ENCODE results near the gene MAST3.

DNA sequence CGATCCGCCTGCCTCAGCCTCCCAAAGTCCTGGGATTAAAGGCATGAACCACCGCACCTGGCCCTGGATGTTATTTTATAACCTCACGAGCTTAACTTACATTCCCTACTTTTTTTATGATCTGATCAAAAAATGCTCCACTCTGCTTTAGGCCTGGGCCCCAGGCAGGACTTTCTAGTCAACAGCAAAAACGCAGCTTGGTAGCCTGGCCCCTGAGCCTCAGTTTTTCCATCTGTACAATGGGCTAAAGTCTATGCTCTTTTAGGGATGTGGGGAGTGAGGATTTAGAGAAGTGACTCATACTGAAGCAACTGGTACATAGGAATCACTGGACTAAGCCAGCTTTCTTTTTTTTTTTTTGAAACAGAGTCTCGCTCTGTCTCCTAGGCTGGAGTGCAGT, 43.5 kb downstream of the MAST3 start:
- TF ChIP-seq, protein P1, sequence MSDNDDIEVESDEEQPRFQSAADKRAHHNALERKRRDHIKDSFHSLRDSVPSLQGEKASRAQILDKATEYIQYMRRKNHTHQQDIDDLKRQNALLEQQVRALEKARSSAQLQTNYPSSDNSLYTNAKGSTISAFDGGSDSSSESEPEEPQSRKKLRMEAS (IDR thresholded peaks at IDR 0.05), result no peak
- TF ChIP-seq, protein P2, sequence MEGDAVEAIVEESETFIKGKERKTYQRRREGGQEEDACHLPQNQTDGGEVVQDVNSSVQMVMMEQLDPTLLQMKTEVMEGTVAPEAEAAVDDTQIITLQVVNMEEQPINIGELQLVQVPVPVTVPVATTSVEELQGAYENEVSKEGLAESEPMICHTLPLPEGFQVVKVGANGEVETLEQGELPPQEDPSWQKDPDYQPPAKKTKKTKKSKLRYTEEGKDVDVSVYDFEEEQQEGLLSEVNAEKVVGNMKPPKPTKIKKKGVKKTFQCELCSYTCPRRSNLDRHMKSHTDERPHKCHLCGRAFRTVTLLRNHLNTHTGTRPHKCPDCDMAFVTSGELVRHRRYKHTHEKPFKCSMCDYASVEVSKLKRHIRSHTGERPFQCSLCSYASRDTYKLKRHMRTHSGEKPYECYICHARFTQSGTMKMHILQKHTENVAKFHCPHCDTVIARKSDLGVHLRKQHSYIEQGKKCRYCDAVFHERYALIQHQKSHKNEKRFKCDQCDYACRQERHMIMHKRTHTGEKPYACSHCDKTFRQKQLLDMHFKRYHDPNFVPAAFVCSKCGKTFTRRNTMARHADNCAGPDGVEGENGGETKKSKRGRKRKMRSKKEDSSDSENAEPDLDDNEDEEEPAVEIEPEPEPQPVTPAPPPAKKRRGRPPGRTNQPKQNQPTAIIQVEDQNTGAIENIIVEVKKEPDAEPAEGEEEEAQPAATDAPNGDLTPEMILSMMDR (IDR thresholded peaks at IDR 0.05; ENCODE audit: low read depth, low read length, missing input control), result no peak
- TF ChIP-seq YY1 (IDR thresholded peaks at IDR 0.05) (no peak), GABPA (IDR thresholded peaks at IDR 0.05 in 1 of 2, conservative IDR thresholded peaks at IDR 0.05 in 1 of 2) (no peak), RAD21 (IDR thresholded peaks at IDR 0.05) (no peak), SP1 (IDR thresholded peaks at IDR 0.05) (no peak), JUND (IDR thresholded peaks at IDR 0.05) (no peak)
- TF ChIP-seq, protein P3, sequence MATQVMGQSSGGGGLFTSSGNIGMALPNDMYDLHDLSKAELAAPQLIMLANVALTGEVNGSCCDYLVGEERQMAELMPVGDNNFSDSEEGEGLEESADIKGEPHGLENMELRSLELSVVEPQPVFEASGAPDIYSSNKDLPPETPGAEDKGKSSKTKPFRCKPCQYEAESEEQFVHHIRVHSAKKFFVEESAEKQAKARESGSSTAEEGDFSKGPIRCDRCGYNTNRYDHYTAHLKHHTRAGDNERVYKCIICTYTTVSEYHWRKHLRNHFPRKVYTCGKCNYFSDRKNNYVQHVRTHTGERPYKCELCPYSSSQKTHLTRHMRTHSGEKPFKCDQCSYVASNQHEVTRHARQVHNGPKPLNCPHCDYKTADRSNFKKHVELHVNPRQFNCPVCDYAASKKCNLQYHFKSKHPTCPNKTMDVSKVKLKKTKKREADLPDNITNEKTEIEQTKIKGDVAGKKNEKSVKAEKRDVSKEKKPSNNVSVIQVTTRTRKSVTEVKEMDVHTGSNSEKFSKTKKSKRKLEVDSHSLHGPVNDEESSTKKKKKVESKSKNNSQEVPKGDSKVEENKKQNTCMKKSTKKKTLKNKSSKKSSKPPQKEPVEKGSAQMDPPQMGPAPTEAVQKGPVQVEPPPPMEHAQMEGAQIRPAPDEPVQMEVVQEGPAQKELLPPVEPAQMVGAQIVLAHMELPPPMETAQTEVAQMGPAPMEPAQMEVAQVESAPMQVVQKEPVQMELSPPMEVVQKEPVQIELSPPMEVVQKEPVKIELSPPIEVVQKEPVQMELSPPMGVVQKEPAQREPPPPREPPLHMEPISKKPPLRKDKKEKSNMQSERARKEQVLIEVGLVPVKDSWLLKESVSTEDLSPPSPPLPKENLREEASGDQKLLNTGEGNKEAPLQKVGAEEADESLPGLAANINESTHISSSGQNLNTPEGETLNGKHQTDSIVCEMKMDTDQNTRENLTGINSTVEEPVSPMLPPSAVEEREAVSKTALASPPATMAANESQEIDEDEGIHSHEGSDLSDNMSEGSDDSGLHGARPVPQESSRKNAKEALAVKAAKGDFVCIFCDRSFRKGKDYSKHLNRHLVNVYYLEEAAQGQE (IDR thresholded peaks at IDR 0.05), result no peak

All from liver (tissue), 3 donors.